ENCODE results near the gene KRTAP12-4.
"Not testable (repeated sequence)": the region's sequence is repeated elsewhere in the genome, so short reads cannot be mapped to it uniquely, and the experiment has no call there.

Gene KRTAP12-4

DNA sequence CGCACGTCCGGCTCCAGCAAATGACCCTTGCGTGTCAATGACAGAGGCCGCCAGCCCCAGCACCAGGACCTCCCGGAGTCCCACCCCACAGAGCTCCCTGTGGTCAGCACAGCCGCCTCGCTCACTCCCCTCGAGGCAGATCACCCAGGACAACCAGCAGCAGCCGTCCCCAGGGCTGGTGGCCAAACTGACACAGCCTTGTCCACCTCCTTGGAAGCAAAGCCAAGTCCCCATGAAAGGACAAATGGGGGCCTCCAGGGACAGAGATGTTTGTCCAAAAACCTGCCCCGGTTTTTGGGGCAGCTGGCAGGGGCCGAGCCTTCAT, 15.2 kb downstream of the KRTAP12-4 start:
- TF ChIP-seq, protein P1, sequence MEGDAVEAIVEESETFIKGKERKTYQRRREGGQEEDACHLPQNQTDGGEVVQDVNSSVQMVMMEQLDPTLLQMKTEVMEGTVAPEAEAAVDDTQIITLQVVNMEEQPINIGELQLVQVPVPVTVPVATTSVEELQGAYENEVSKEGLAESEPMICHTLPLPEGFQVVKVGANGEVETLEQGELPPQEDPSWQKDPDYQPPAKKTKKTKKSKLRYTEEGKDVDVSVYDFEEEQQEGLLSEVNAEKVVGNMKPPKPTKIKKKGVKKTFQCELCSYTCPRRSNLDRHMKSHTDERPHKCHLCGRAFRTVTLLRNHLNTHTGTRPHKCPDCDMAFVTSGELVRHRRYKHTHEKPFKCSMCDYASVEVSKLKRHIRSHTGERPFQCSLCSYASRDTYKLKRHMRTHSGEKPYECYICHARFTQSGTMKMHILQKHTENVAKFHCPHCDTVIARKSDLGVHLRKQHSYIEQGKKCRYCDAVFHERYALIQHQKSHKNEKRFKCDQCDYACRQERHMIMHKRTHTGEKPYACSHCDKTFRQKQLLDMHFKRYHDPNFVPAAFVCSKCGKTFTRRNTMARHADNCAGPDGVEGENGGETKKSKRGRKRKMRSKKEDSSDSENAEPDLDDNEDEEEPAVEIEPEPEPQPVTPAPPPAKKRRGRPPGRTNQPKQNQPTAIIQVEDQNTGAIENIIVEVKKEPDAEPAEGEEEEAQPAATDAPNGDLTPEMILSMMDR (IDR thresholded peaks at IDR 0.05) = no peak
- no peak for TF ChIP-seq ZFX (IDR thresholded peaks at IDR 0.05; ENCODE audit: borderline replicate concordance)
- H3K27ac ChIP-seq = no peak overlapping the region

DNA sequence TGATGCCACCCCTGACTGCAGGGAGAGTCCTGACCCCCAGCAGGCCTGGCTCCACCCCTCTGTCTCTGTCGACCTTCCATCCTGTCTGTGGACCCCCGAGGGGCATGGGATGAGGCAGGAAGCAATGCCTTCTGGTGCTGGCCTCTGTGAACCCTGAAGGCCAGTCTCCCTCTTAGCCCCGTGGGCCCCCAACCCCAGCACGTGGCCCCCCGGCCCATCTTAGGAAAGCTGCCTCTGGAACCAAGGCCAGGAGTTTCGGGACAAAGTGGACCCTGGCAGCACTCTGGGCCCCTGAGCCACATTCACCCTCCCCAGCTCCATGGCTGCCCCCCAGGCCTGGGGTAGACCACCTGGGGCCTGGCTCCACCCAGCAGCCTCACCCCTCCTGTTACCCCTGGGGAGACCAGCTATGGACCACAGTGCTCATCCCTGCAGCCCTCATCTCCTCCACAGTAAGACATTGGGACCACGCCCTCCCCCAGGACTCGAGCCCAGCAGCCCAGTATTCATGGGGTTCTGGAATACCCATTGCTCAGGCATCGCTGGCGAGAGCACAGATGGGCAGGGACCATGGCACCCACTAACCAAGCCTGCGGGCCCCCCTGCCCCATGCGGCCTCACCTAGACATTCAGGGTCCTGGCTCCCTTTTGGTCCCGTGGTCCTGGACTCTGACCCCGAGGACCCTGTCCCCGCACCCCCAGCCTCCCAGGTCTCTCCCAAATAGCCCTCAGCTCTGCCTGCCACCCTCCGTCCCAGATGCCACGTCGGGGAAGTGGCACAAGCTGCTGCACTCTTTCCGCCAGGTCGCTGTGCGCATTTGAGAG, 15.7 kb downstream of the KRTAP12-4 start:
- not testable (repeated sequence) for H3K27ac ChIP-seq

DNA sequence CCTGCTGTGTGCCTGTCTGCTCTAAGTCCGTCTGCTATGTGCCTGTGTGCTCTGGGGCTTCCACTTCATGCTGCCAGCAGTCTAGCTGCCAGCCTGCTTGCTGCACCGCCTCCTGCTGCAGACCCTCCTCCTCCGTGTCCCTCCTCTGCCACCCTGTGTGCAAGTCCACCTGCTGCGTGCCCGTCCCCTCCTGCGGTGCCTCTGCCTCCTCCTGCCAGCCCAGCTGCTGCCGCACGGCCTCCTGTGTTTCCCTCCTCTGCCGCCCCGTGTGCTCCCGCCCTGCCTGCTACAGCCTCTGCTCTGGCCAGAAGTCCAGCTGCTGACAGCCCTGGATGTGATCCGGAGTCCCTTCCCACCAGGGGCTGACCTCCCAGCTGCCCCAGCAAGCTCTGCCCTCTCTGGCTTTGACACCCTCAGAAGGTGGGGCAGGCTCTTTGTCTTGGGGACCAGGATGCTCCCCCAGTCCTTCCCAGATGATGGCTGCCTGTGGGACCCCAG, 16.6 kb downstream of the KRTAP12-4 start:
- not testable (repeated sequence) for H3K27ac ChIP-seq

DNA sequence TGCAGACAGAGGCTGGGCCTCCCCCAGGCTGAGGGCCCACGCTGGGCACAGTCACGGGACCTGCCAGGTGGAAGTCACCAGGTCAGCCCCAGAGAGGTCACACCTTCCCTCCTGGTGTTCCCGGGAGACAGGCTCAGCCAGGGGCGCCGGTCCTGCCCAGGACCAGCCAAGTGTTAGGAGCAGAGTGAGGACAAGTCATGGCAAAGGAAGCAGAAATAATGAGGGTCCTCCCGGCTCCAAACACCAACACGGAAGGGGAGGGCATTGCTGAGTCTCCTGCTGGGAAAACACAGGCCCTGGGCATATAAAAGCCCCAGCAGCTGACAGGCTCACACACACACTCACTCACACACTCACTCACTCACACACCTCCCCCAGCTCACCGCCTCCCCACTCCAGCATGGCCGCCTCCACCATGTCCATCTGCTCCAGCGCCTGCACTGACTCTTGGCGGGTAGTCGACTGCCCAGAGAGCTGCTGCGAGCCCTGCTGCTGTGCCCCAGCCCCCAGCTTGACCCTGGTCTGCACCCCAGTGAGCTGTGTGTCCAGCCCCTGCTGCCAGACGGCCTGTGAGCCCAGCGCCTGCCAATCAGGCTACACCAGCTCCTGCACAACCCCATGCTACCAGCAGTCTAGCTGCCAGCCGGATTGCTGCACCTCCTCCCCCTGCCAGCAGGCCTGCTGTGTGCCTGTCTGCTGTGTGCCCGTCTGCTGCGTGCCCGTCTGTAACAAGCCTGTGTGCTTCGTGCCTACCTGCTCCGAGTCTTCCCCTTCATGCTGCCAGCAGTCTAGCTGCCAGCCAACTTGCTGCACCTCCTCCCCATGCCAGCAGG, 17.2 kb downstream of the KRTAP12-4 start, which contains the start of gene KRTAP10-10:
TSS of gene KRTAP10-10 (plus strand) at position 339 of the 833 bp plus-strand sequence. CDS start at position 401, 62 bp downstream.
- no peak within 1 kb of the TSS for H3K27ac ChIP-seq
- TF ChIP-seq ZFX (IDR thresholded peaks at IDR 0.05; ENCODE audit: borderline replicate concordance) = no peak
- TF ChIP-seq, protein P1 (IDR thresholded peaks at IDR 0.05) = no peak

DNA sequence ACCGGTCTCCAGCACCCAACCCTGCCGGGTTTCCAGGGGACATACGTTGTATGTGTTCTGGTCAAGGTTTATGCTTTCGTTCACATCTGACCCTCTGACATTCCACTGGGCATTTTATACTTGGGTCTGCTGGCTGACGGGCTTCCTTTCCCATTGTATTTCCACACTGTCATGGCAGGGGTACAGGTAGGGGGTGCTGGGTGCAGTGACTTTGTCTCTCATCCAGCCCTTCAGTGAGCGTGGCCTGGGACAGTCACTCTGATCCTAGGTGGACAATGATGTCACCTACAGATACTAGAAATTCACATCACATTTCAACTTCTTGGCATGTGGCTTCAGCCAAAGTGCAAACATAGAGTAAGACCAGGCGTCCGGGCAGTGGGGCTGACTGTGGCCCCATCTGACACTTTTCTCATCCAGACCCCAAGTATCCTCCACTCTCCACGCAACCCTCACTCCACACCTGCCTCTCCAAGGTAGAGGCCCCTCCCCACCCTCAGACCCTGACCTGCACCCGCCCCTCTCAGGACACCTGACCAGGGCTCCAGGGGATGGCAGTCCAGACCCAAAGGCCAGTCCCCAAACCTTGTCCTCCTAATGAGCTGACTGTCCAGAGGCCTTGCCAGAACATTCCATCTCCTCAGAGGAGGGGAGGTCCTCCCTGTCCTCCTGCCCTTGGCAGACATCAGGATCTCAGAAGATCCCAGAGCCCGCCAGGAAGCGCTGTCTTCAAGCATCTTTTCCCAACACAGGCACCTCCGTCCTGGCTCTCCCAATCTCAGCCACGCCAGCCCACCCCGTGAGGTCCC, 18.0 kb downstream of the KRTAP12-4 start:
- no peak overlapping the region for H3K27ac ChIP-seq
- no peak for TF ChIP-seq ZFX (IDR thresholded peaks at IDR 0.05; ENCODE audit: borderline replicate concordance)
- TF ChIP-seq, protein P1 (IDR thresholded peaks at IDR 0.05) = no peak

DNA sequence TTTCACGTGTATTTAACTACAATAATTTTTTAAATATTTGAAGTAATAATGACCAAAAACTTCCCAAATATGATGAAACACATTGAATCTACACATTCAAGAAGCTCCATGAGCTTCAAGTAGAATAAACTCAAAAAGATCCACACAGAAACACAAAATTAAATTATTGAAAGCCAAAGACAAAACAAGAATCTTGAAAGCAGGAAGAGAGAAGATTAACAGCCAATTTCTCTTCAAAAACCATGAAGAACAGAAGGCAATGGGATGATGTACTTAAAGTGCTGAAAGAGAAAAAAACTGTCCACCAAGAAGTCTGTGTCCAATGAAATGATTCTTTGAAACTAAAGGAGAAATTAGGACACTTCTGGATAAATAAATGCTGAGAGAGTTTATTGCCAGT, 22.4 kb downstream of the KRTAP12-4 start:
- no peak overlapping the region for H3K27ac ChIP-seq
- TF ChIP-seq, protein P1 (IDR thresholded peaks at IDR 0.05) = no peak
- TF ChIP-seq ZFX (IDR thresholded peaks at IDR 0.05; ENCODE audit: borderline replicate concordance) = no peak

DNA sequence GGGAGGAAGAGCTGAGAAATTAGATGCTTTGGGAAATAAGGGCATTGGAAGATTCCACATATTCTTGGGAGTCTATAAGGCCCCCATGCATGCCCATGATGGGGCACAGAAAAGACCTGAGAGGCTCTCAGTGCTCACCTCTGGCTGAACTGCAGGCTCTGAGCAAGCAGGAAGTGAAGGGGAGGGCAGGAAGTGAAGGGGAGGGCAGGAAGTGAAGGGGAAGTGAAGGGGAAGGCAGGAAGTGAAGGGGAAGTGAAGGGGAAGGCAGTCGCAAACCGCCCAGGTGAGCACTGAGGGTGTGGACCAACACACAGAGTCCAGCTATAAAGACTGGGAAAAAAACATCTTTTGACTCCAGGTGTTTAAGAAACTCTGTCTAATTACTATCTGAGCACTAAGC, 24.0 kb downstream of the KRTAP12-4 start:
- no peak overlapping the region for H3K27ac ChIP-seq
- TF ChIP-seq ZFX (IDR thresholded peaks at IDR 0.05; ENCODE audit: borderline replicate concordance) = no peak
- TF ChIP-seq, protein P1 (IDR thresholded peaks at IDR 0.05) = no peak
